B cell (primary cell): ENCODE measurements around the gene FNDC10. TPM values are rescaled to one million over a fixed set of nuclear protein-coding genes. Genes with fewer than 3 reads are reported as not detected.

Experiments used
- ATAC-seq: fragments of 200-7000 bp; cut with Tn5 transposase; one replicate; pipeline ENCODE4 v1.10.0; 2021; ENCODE audit warnings: low read depth, mild to moderate bottlenecking, moderate number of reproducible peaks, moderate library complexity
- CTCF ChIA-PET: fragments of 350-600 bp; sonication (Branson Sonifier 250); formaldehyde crosslinking; loops from one replicate; lab custom pipeline; 2021; ENCODE audit warnings: antibody characterized with exemption, inconsistent platforms; lab: Charles Lee
- POLR2A ChIA-PET: fragments of 350-600 bp; sonication (Branson Sonifier 250); formaldehyde crosslinking; loops from one replicate; lab custom pipeline; 2021; ENCODE audit warnings: antibody characterized with exemption; lab: Charles Lee
- DNase-seq: peaks from one replicate; pipeline ENCODE4 v3.0.0; 2013
- H2AFZ ChIP-seq: 2 replicates; pipeline ENCODE4 v1.6.1; 2012; ENCODE audit warnings: mild to moderate bottlenecking, low read depth, low read length; ENCODE audit not compliant: insufficient read depth, poor library complexity, severe bottlenecking
- H3K27ac ChIP-seq, 2 donors: 1 replicate in 1 of 2; 2 replicates in 1 of 2; pipeline ENCODE4 v1.5.1; 2012 to 2013; ENCODE audit warnings: low read length in 2 of 2, mild to moderate bottlenecking in 2 of 2, moderate library complexity in 1 of 2
- H3K27me3 ChIP-seq, 4 experiments: fragments of 200-600 bp in 1 of 4; sonication (generic) in 1 of 4; replicated peaks in 1 of 4; 1 replicate in 2 of 4; 2 replicates in 2 of 4; pipeline versions ENCODE4 v1.6.1 to v1.7.0; 2013 to 2016; ENCODE audit warnings: low read length in 3 of 4, mild to moderate bottlenecking in 2 of 4, mixed read lengths in 1 of 4, moderate library complexity in 1 of 4; ENCODE audit not compliant: insufficient read depth in 4 of 4, control insufficient read depth in 3 of 4; ENCODE audit errors: control extremely low read depth in 1 of 4
- H3K36me3 ChIP-seq, 2 experiments: replicated peaks in 1 of 2; 1 replicate in 1 of 2; 2 replicates in 1 of 2; pipeline versions ENCODE4 v1.6.1 to v1.7.1; 2013; ENCODE audit warnings: low read length in 1 of 2; ENCODE audit not compliant: insufficient read depth in 2 of 2, control insufficient read depth in 1 of 2; ENCODE audit errors: control extremely low read depth in 1 of 2, extremely low read depth in 1 of 2
- H3K4me1 ChIP-seq, 2 donors: fragments of 200-600 bp in 1 of 2; sonication (generic) in 1 of 2; 1 replicate in 1 of 2; 2 replicates in 1 of 2; pipeline versions ENCODE4 v1.5.1 to v1.6.1; 2013 to 2017; ENCODE audit warnings: low read length in 2 of 2; ENCODE audit not compliant: control insufficient read depth in 2 of 2, insufficient read depth in 2 of 2
- H3K4me2 ChIP-seq: replicated peaks from 2 replicates; pipeline ENCODE3; 2012; ENCODE audit warnings: mild to moderate bottlenecking, low read depth, low read length; ENCODE audit not compliant: poor library complexity, severe bottlenecking
- H3K4me3 ChIP-seq, 5 experiments: fragments of 200-600 bp in 1 of 5; sonication (generic) in 1 of 5; 1 replicate in 3 of 5; 2 replicates in 2 of 5; pipeline versions ENCODE4 v1.5.1 to v1.7.0; 2011 to 2016; ENCODE audit warnings: low read length in 4 of 5, mild to moderate bottlenecking in 4 of 5, low read depth in 2 of 5, control low read depth in 1 of 5, moderate library complexity in 1 of 5; ENCODE audit not compliant: insufficient read depth in 1 of 5; ENCODE audit errors: control extremely low read depth in 1 of 5, extremely low read depth in 1 of 5
- H3K79me2 ChIP-seq: fragments of 200-600 bp; sonication (generic); one replicate; pipeline ENCODE4 v1.6.0; 2016; ENCODE audit warnings: low read length; ENCODE audit not compliant: control insufficient read depth, insufficient read depth
- H3K9ac ChIP-seq: fragments of 200-600 bp; sonication (generic); 2 replicates; pipeline ENCODE4 v1.6.1; 2017; ENCODE audit warnings: mild to moderate bottlenecking, low read length, moderate library complexity
- H3K9me3 ChIP-seq, 3 donors: one replicate each; pipeline versions ENCODE4 v1.6.1 to v1.7.1; 2013; ENCODE audit warnings: low read length in 2 of 3; ENCODE audit not compliant: control insufficient read depth in 2 of 3, insufficient read depth in 1 of 3; ENCODE audit errors: control extremely low read depth in 1 of 3
- H4K20me1 ChIP-seq: 2 replicates; pipeline ENCODE4 v1.6.0; 2012; ENCODE audit warnings: mild to moderate bottlenecking, low read length; ENCODE audit not compliant: insufficient read depth, control insufficient read depth, poor library complexity, severe bottlenecking
- H3K27ac Mint-ChIP-seq: one replicate; pipeline ENCODE4 v1.8.0; 2021; ENCODE audit warnings: mixed read lengths
- H3K27me3 Mint-ChIP-seq: one replicate; pipeline ENCODE4 v1.8.0; 2021; ENCODE audit warnings: mixed read lengths
- H3K4me1 Mint-ChIP-seq: one replicate; pipeline ENCODE4 v1.8.0; 2021; ENCODE audit warnings: mixed read lengths
- H3K4me3 Mint-ChIP-seq: one replicate; pipeline ENCODE4 v1.8.0; 2021; ENCODE audit warnings: mixed read lengths
- H3K9me3 Mint-ChIP-seq: one replicate; pipeline ENCODE4 v1.8.0; 2022; ENCODE audit warnings: mixed read lengths; ENCODE audit not compliant: insufficient read depth
- EZH2 ChIP-seq: IDR thresholded peaks from 2 replicates; pipeline ENCODE4 v1.6.1; 2012; ENCODE audit warnings: borderline replicate concordance, low read depth, mild to moderate bottlenecking, moderate library complexity, low read length; ENCODE audit not compliant: insufficient read depth, poor library complexity, severe bottlenecking
- WGBS: methylation state at CpG from one replicate; pipeline ENCODE4 v1.1.5; 2013; ENCODE audit warnings: missing lambda C conversion rate; ENCODE audit not compliant: insufficient coverage; 5-methylcytosine and 5-hydroxymethylcytosine counted together
- intact Hi-C: fragments of 100-400 bp; cut with micrococcal nuclease; formaldehyde crosslinking; loops from one replicate; pipeline ENCODE4 v1.10.0; 2022
- polyA plus RNA-seq: library from polyadenylated mRNA; depleted of rRNA; stranded (reverse); fragments of >200 nt; gene quantifications from 2 replicates; pipeline ENCODE4 v1.2.3, GENCODE V29; 2012
- total RNA-seq, 2 donors: library from RNA; stranded (reverse); fragments of 120-200 nt in 1 of 2; gene quantifications; 1 replicate in 1 of 2; 2 replicates in 1 of 2; pipeline versions ENCODE4 v1.2.3 to v1.2.4, GENCODE V29; 2013 to 2022
- TF ChIP-seq, protein P1 (sequence below): fragments of 200-600 bp; IDR thresholded peaks from one replicate; pipeline ENCODE4 v1.8.0; 2022; ENCODE audit warnings: antibody characterized with exemption, mild to moderate bottlenecking

FNDC10 gene
- total and polyA plus RNA-seq, 2 donors (not counting 1 experiment from before 2014, with no cell fraction given) = 1.4 TPM

DNA sequence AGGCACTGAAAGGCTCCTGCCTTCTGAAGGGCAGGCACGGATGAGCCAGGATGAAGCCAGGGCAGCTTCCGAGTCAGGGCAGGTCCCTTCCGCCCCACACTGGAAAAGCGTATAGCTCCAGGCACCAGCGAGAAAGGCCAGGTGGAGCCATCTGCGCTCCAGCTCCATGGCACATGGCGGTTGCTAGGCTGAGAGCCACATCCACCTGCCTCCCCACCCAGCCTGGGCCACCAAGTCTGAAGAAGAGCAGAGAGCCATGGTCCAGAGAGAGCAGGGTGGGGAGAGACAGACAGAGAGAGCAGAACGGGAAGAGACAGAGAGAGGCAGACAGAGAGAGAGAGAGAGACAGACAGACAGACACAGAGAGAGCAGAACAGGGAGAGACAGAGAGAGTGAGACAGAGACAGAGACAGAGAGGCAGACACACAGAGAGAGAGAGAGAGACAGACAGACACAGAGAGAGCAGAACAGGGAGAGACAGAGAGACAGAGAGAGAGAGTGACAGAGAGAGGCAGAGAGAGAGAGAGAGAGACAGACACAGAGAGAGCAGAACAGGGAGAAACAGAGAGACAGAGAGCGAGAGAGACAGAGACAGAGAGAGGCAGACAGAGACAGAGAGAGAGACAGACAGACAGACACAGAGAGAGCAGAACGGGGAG is 5.2 kb downstream of the FNDC10 start:
- Histone ChIP-seq H2AFZ (peak overlapping the region; percentile 28), H3K9ac (no peak overlapping the region), H3K4me2 (no peak overlapping the region), H3K27ac (no peak overlapping the region), H3K36me3 (no peaks in the 10 kb centered on the region), H3K4me1 (peaks cover 4 to 15% of the 10 kb centered on the region in 2 donors), H4K20me1 (no peaks in the 10 kb centered on the region), H3K79me2 (no peaks in the 10 kb centered on the region), H3K27me3 (peaks cover 0 to 22% (median 6%) of the 10 kb centered on the region in 4 experiments), H3K9me3 (peaks cover 0 to 5% (median 0%) of the 10 kb centered on the region in 3 donors), H3K4me3 (no peak overlapping the region)
- ATAC-seq = no peak
- no peaks in the 10 kb centered on the region for H3K9me3 Mint-ChIP-seq
- ChIA-PET CTCF (no interaction called here), POLR2A (no interaction called here)
- H3K27me3 Mint-ChIP-seq = peaks cover 11% of the 10 kb centered on the region
- no peak overlapping the region for H3K27ac Mint-ChIP-seq
- 86% methylated on average over 10 of the region's 10 CpGs for WGBS
- no peak overlapping the region for H3K4me3 Mint-ChIP-seq
- peak; percentile 29 for DNase-seq
- TF ChIP-seq, protein P1, sequence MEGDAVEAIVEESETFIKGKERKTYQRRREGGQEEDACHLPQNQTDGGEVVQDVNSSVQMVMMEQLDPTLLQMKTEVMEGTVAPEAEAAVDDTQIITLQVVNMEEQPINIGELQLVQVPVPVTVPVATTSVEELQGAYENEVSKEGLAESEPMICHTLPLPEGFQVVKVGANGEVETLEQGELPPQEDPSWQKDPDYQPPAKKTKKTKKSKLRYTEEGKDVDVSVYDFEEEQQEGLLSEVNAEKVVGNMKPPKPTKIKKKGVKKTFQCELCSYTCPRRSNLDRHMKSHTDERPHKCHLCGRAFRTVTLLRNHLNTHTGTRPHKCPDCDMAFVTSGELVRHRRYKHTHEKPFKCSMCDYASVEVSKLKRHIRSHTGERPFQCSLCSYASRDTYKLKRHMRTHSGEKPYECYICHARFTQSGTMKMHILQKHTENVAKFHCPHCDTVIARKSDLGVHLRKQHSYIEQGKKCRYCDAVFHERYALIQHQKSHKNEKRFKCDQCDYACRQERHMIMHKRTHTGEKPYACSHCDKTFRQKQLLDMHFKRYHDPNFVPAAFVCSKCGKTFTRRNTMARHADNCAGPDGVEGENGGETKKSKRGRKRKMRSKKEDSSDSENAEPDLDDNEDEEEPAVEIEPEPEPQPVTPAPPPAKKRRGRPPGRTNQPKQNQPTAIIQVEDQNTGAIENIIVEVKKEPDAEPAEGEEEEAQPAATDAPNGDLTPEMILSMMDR = no peak
- no peak for TF ChIP-seq EZH2
- intact Hi-C loops = no loop called here
- peaks cover 12% of the 10 kb centered on the region for H3K4me1 Mint-ChIP-seq

DNA sequence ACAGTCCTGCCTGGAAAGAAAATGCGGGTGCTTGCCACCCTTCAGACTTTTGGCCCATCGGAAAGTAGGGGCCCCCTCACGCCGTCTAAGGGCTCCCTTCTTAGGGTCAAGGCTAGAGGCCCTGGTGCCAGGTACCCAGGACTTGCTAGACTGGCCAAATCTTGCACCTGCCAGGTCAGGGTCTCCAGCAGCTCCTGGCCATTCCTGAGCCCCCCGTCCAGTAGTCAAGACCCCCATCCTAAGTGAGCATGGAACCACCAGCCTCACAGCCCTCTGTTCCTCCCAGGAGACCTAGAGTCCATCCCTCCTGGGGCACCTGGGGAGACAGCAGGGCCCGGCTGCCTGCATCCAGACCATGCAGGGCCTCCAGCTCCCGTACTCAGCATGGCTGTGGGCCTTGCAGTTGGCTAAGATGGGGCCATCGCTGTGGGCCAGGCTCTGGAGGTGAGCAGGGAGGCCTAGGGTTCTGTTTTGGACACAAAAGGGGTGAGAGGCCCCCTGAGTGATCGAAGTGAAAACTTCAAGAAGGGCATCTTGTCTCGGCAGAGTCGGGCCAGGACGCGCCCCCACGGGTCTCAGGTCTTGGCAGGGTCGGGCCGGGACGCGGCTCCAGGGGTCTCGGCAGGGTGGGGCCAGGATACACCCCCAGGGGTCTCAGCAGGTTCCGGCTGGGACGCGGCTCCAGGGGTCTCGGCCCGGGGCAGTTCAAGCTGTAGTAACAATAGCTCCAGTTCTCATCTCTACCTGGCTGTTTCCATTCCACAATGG is 5.9 kb downstream of the FNDC10 start:
- Histone ChIP-seq H3K9ac (no peak overlapping the region), H3K4me3 (no peak overlapping the region), H3K27ac (no peak overlapping the region), H3K4me2 (no peak overlapping the region), H3K9me3 (peaks cover 0 to 5% (median 0%) of the 10 kb centered on the region in 3 donors), H3K27me3 (peaks cover 0 to 23% (median 5%) of the 10 kb centered on the region in 4 experiments), H4K20me1 (no peaks in the 10 kb centered on the region), H3K79me2 (no peaks in the 10 kb centered on the region), H3K4me1 (peaks cover 0 to 14% of the 10 kb centered on the region in 2 donors), H2AFZ (no peak overlapping the region), H3K36me3 (no peaks in the 10 kb centered on the region)
- POLR2A ChIA-PET = no interaction called here
- TF ChIP-seq, protein P1 = no peak
- TF ChIP-seq EZH2 = no peak
- Mint-ChIP-seq H3K4me1 (peaks cover 11% of the 10 kb centered on the region), H3K4me3 (no peak overlapping the region), H3K27ac (no peak overlapping the region), H3K9me3 (no peaks in the 10 kb centered on the region), H3K27me3 (peaks cover 10% of the 10 kb centered on the region)
- intact Hi-C loops = no loop called here
- CTCF ChIA-PET = no interaction called here
- peak; percentile 10 for ATAC-seq
- 91% methylated on average over 24 of the region's 24 CpGs for WGBS
- DNase-seq = peak; percentile 14
